Smooth muscle cell (in vitro differentiated cells): ENCODE results near the gene LZTS2. TPM values are rescaled to one million over a fixed set of nuclear protein-coding genes. Genes with fewer than 3 reads are reported as not detected.
A peak's percentile ranks its signal among the peaks of the same experiment; 100 is the strongest.
"Not testable (repeated sequence)": the region's sequence is repeated elsewhere in the genome, so short reads cannot be mapped to it uniquely, and the experiment has no call there.

Experiments used
- DNase-seq: peaks from one replicate; lab custom pipeline; 2025; ENCODE audit not compliant: unreplicated experiment; lab: John Stamatoyannopoulos, UW
- H2AFZ ChIP-seq: fragments of 200-600 bp; sonication (generic); 2 replicates; pipeline ENCODE4 v1.6.0; 2016; ENCODE audit warnings: antibody characterized with exemption, low read depth, mild to moderate bottlenecking
- H3F3A ChIP-seq: fragments of 200-600 bp; sonication (generic); 2 replicates; pipeline ENCODE4 v1.6.0; 2017; ENCODE audit warnings: antibody characterized with exemption, low read depth
- H3K27ac ChIP-seq: fragments of 200-600 bp; sonication (generic); 2 replicates; pipeline ENCODE4 v1.5.1; 2016; ENCODE audit warnings: low read depth, mild to moderate bottlenecking
- H3K27me3 ChIP-seq: fragments of 200-600 bp; sonication (generic); 2 replicates; pipeline ENCODE4 v1.6.1; 2016; ENCODE audit warnings: low read depth, mild to moderate bottlenecking
- H3K36me3 ChIP-seq: fragments of 200-600 bp; sonication (generic); 2 replicates; pipeline ENCODE4 v1.5.1; 2016; ENCODE audit warnings: low read depth
- H3K4me1 ChIP-seq: fragments of 200-600 bp; sonication (generic); 2 replicates; pipeline ENCODE4 v1.5.1; 2016; ENCODE audit warnings: low read depth
- H3K4me2 ChIP-seq: fragments of 200-600 bp; sonication (generic); 2 replicates; pipeline ENCODE4 v1.6.0; 2016; ENCODE audit warnings: mild to moderate bottlenecking
- H3K4me3 ChIP-seq: fragments of 200-600 bp; sonication (generic); 2 replicates; pipeline ENCODE4 v1.5.1; 2016; ENCODE audit warnings: mild to moderate bottlenecking
- H3K79me2 ChIP-seq: fragments of 200-600 bp; sonication (generic); 2 replicates; pipeline ENCODE4 v1.6.0; 2016; ENCODE audit warnings: low read depth, mild to moderate bottlenecking
- H3K9ac ChIP-seq: fragments of 200-600 bp; sonication (generic); 2 replicates; pipeline ENCODE4 v1.6.0; 2016; ENCODE audit warnings: low read depth
- H3K9me3 ChIP-seq: fragments of 200-600 bp; sonication (generic); replicated peaks from 2 replicates; pipeline ENCODE4 v1.5.1; 2016; ENCODE audit warnings: low read depth
- H4K20me1 ChIP-seq: fragments of 200-600 bp; sonication (generic); 2 replicates; pipeline ENCODE4 v1.6.0; 2016; ENCODE audit warnings: low read depth
- CTCF ChIP-seq: fragments of 200-600 bp; sonication (generic); IDR thresholded peaks from 2 replicates; pipeline ENCODE4 v1.5.1; 2017; ENCODE audit warnings: borderline replicate concordance, mild to moderate bottlenecking, antibody characterized with exemption; ENCODE audit not compliant: insufficient read depth, poor library complexity, severe bottlenecking
- WGBS: methylation state at CpG from one replicate; pipeline ENCODE4 v1.1.7; 2016; ENCODE audit warnings: low lambda C conversion rate; 5-methylcytosine and 5-hydroxymethylcytosine counted together
- polyA plus RNA-seq: library from polyadenylated mRNA; unstranded; fragments of >200 nt; fragmentation: Nextera tagmentation; extraction: Ambion mirVana; gene quantifications from 2 replicates; pipeline ENCODE4 v1.2.1, GENCODE V29; 2016
- total RNA-seq: library from RNA; depleted of rRNA; stranded (reverse); fragments of >200 nt; gene quantifications from 2 replicates; pipeline ENCODE4 v1.2.3, GENCODE V29; 2014

Gene LZTS2
- total and polyA plus RNA-seq, 2 experiments from 2014 or later, result 54.9 to 103 TPM

- no peaks in the 10 kb centered on the region for H3K4me1 ChIP-seq
- H3K9ac ChIP-seq, result no peak overlapping the region
- H3F3A ChIP-seq, result peaks cover 6% of the 10 kb centered on the region
- H3K79me2 ChIP-seq, result no peaks in the 10 kb centered on the region
- peak overlapping the region; percentile 10 for H3K4me3 ChIP-seq
- H2AFZ ChIP-seq, result no peak overlapping the region
- H4K20me1 ChIP-seq, result no peaks in the 10 kb centered on the region
- no peak overlapping the region for H3K4me2 ChIP-seq
- H3K27me3 ChIP-seq, result no peaks in the 10 kb centered on the region
- H3K36me3 ChIP-seq, result no peaks in the 10 kb centered on the region
- TF ChIP-seq CTCF, result no peak
- WGBS, result 87% methylated on average over 4 of the region's 4 CpGs
- H3K27ac ChIP-seq, result no peak overlapping the region
- no peaks in the 10 kb centered on the region for H3K9me3 ChIP-seq
- no peak for DNase-seq
Measured at GRCh38 chr10:100970914-100971811, 28.4 kb upstream of the LZTS2 start.

- TF ChIP-seq CTCF, result no peak
- Histone ChIP-seq H3K4me1 (no peaks in the 10 kb centered on the region), H3F3A (peaks cover 6% of the 10 kb centered on the region), H3K79me2 (no peaks in the 10 kb centered on the region), H3K4me2 (no peak overlapping the region), H3K9ac (no peak overlapping the region), H3K4me3 (no peak overlapping the region), H3K9me3 (no peaks in the 10 kb centered on the region), H3K36me3 (no peaks in the 10 kb centered on the region), H3K27me3 (no peaks in the 10 kb centered on the region), H2AFZ (no peak overlapping the region), H3K27ac (no peak overlapping the region), H4K20me1 (no peaks in the 10 kb centered on the region)
- DNase-seq, result no peak
- WGBS, result 77% methylated on average over 13 of the region's 13 CpGs
Measured at GRCh38 chr10:100972115-100972903, 27.3 kb upstream of the LZTS2 start.

GRCh38 chr10:100972904-100973535 lies 26.6 kb upstream of the LZTS2 start:
- DNase-seq, result no peak
- Histone ChIP-seq H3K9me3 (no peaks in the 10 kb centered on the region), H3K27ac (no peak overlapping the region), H3K4me3 (no peak overlapping the region), H3F3A (peaks cover 6% of the 10 kb centered on the region), H3K4me1 (no peaks in the 10 kb centered on the region), H3K79me2 (no peaks in the 10 kb centered on the region), H4K20me1 (no peaks in the 10 kb centered on the region), H2AFZ (no peak overlapping the region), H3K4me2 (no peak overlapping the region), H3K36me3 (no peaks in the 10 kb centered on the region), H3K9ac (no peak overlapping the region), H3K27me3 (no peaks in the 10 kb centered on the region)
- no peak for TF ChIP-seq CTCF
- 95% methylated on average over 6 of the region's 6 CpGs for whole genome bisulfite sequencing

GRCh38 chr10:100975397-100975796 lies 24.2 kb upstream of the LZTS2 start:
- not testable (repeated sequence) for H3K9me3 ChIP-seq, H3K4me1 ChIP-seq, H3K36me3 ChIP-seq, H2AFZ ChIP-seq, H4K20me1 ChIP-seq, H3K4me3 ChIP-seq, H3K4me2 ChIP-seq, H3K9ac ChIP-seq, H3K27ac ChIP-seq, H3F3A ChIP-seq, H3K79me2 ChIP-seq, DNase-seq, H3K27me3 ChIP-seq
- 90% methylated on average over 8 of the region's 8 CpGs for WGBS
